Duodenal mucosa (tissue), 2 donors: Measurements from ENCODE around the gene RNF144A.

ENCODE experiments used
- H3K27ac ChIP-seq: one replicate; pipeline ENCODE4 v1.7.0; 2013; ENCODE audit warnings: low read depth, low read length
- H3K27me3 ChIP-seq, 2 donors: one replicate each; pipeline ENCODE4 v1.7.0; 2013; ENCODE audit warnings: low read length in 2 of 2, control low read depth in 1 of 2; ENCODE audit not compliant: insufficient read depth in 2 of 2, control insufficient read depth in 1 of 2
- H3K36me3 ChIP-seq, 2 donors: one replicate each; pipeline ENCODE4 v1.7.0; 2013; ENCODE audit warnings: low read length in 2 of 2, control low read depth in 1 of 2; ENCODE audit not compliant: insufficient read depth in 2 of 2, control insufficient read depth in 1 of 2
- H3K4me1 ChIP-seq, 2 donors: one replicate each; pipeline ENCODE4 v1.7.0; 2013; ENCODE audit warnings: low read length in 2 of 2, control low read depth in 1 of 2; ENCODE audit not compliant: insufficient read depth in 2 of 2, control insufficient read depth in 1 of 2
- H3K4me3 ChIP-seq, 2 donors: one replicate each; pipeline ENCODE4 v1.7.0; 2013; ENCODE audit warnings: low read length in 2 of 2, low read depth in 1 of 2
- H3K9ac ChIP-seq, 2 donors: one replicate each; pipeline ENCODE4 v1.7.0; 2013; ENCODE audit warnings: low read length in 2 of 2, low read depth in 1 of 2
- H3K9me3 ChIP-seq, 2 donors: one replicate each; pipeline ENCODE4 v1.7.0; 2013; ENCODE audit warnings: low read length in 2 of 2, control low read depth in 1 of 2; ENCODE audit not compliant: control insufficient read depth in 1 of 2

The RNF144A gene

DNA sequence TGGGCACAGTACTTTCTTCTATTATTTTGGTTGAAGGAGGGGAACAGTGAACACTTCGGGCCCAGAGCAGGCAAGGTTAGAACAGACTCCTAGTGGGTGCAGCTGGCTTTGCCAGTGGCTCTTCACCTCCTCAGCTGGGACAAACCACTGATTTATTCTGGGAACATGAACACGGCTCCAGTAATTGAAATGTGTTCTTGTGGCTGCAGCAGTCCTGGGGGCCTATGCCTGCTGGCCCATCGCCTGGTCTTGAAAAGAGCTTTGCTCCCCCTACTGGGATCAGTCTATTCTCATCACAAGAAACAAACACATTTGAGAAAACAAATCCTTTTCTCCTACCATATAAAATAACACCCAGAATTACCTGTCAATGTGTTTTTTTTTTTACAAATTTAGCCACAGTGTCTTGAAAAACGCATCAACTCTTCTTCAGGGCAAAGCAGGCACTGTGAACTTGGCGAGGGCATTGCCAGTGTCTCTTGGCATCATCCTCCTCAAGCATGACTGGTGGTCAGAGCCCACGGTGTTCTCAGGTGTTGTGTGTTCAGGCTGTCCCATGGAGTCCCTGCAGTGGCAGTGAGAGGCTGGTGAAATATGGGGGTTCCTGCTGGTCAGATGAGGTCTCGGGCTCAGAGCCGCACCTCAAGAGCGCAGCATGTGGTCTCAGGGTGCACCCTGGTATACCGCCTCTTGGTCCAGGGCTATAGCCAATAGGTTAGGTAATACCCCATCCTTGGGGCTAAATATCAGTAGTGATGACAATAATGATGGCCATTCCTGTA is 51.3 kb downstream of the RNF144A start:
- no peaks in the 10 kb centered on the region for H3K9me3 ChIP-seq
- H3K36me3 ChIP-seq: no peaks in the 10 kb centered on the region
- no peaks in the 10 kb centered on the region for H3K4me1 ChIP-seq
- no peak overlapping the region for H3K9ac ChIP-seq
- H3K27ac ChIP-seq: no peak overlapping the region
- no peaks in the 10 kb centered on the region for H3K27me3 ChIP-seq
- no peak overlapping the region for H3K4me3 ChIP-seq

DNA sequence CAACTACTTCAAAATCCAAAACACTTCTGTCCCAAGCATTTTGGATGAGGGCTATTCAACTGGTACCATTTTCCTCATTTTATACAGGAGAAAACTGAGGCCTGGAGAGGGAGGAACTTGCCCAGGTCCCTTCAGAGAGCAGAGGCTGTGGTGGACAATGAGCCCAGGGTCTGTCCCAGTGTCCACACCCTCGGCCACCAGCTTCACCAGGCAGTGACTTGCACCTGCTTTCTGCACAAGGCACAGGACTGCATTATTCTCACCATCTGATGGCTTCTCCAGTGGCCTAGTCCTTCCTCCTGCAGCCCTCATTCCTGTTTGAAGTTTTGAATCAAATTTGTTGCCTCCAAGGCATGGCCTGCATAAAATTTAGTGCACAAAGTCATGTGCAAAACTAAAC is 53.3 kb downstream of the RNF144A start:
- no peak overlapping the region for H3K4me3 ChIP-seq
- no peaks in the 10 kb centered on the region for H3K27me3 ChIP-seq
- H3K36me3 ChIP-seq: no peaks in the 10 kb centered on the region
- no peak overlapping the region for H3K9ac ChIP-seq
- no peaks in the 10 kb centered on the region for H3K9me3 ChIP-seq
- H3K4me1 ChIP-seq: no peaks in the 10 kb centered on the region
- no peak overlapping the region for H3K27ac ChIP-seq

DNA sequence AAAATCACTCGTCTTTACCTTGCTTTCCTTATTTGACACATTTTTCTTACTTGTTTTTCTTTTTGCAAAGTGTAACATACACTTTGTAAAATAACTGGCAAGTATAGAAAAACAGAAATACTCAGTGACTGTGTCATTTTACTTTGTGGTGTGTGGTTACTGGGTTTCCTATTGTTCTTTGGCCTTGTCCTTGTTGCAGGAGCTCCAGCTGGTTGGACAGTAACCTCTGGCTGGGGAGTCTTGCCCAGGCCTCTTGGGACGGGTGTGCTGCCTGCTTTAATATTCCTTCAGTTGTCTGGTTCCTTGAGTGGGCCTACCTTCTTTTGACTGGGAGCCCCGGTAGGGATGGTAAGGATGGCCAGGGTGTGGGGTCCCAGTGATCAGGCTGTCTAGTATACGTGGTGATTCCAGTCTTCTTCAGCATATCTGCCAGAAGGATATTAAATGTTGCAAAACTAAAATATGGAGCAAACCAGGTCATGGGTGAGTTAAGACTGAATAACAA is 53.8 kb downstream of the RNF144A start:
- H3K9ac ChIP-seq: no peak overlapping the region
- H3K27ac ChIP-seq: no peak overlapping the region
- no peaks in the 10 kb centered on the region for H3K9me3 ChIP-seq
- H3K27me3 ChIP-seq: no peaks in the 10 kb centered on the region
- H3K4me3 ChIP-seq: no peak overlapping the region
- no peaks in the 10 kb centered on the region for H3K36me3 ChIP-seq
- peaks cover 0 to 3% of the 10 kb centered on the region in 2 donors for H3K4me1 ChIP-seq

DNA sequence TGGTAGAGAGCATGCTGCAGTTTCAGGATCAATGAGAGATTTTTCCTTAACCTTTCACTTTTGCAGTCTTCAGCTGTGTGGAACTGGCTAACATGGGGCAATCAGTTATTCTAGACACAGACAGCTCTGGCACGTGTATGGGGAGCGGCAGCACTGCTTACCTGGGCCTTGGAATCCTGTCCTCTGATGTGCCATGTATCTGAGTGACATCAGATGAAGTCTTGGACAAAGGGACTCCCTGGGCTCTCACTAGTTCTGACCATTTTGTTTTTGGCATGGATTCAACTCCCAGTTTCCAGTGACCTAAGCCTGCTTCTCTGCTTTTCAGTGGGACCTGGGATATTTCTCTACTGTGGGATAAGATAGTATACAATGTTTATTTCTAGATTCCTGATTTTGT is 54.3 kb downstream of the RNF144A start:
- Histone ChIP-seq H3K9me3 (no peaks in the 10 kb centered on the region), H3K36me3 (no peaks in the 10 kb centered on the region), H3K27me3 (no peaks in the 10 kb centered on the region), H3K27ac (no peak overlapping the region), H3K9ac (no peak overlapping the region), H3K4me3 (no peak overlapping the region), H3K4me1 (peaks cover 0 to 4% of the 10 kb centered on the region in 2 donors)

DNA sequence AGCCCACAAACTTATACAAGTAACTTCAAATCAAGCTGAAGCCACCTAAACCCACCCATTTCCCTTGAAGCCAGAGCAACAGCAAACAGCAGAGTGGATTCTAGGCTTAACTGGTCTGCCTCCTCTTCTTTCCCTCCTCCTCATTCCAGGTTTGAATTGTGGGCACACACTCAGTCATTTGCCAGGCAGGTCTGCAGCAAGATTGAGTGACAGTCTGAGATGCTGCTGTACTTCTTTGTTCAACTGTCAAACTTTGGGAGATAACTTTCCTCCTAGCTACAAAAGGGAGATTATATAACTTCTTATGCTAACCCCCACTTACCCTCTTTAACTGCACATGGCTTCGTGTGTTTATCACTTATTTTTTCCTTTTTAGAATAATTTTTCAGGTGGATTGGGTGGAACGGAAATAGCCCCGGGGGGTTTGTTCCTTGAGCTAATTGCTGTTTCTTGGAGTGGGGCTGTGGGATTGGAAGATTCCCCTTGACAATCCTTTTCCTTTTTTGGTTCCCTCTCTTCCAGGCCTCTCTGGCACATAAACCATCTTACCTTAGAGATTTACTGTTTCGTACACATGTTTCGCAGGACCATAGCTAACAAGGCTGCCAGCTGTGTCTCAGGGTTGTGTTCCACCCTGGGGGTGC is 55.0 kb downstream of the RNF144A start:
- no peaks in the 10 kb centered on the region for H3K9me3 ChIP-seq
- H3K27me3 ChIP-seq: no peaks in the 10 kb centered on the region
- no peak overlapping the region for H3K9ac ChIP-seq
- peaks cover 4 to 7% of the 10 kb centered on the region in 2 donors for H3K4me1 ChIP-seq
- no peak overlapping the region for H3K4me3 ChIP-seq
- no peak overlapping the region for H3K27ac ChIP-seq
- no peaks in the 10 kb centered on the region for H3K36me3 ChIP-seq

DNA sequence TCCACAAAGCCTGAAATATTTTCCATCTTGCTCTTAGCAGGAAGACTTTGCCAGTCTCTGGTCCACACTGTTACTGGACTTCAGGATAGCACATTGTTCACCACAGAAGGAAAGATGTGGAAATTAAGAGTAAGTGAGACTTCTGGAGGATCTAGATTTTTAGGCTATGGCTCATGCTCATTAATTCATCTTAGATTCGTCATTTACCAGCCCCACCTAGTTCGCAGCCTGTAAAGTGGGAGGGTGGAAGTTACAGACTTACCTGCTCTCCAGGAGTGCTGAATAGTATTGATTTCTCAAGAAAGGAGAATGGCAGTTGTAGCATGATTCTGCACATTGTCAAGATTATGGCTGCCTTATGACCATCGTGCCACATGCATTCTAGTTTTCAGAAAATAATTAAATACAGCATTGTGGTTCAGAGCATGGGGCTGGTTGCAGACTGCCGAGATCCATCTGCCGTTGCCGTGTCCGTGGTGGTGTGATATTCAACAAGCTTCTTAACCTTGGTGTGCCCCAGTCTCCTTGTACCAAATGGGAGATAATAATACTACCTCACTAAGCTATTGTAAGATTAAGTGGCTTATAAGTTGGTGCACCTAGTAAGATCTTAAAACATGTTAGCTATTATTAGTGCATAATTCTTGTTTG is 56.8 kb downstream of the RNF144A start:
- peaks cover 8 to 16% of the 10 kb centered on the region in 2 donors for H3K4me1 ChIP-seq
- H3K9ac ChIP-seq: no peak overlapping the region
- H3K9me3 ChIP-seq: no peaks in the 10 kb centered on the region
- no peak overlapping the region for H3K4me3 ChIP-seq
- H3K27ac ChIP-seq: no peak overlapping the region
- H3K36me3 ChIP-seq: no peaks in the 10 kb centered on the region
- H3K27me3 ChIP-seq: no peaks in the 10 kb centered on the region

DNA sequence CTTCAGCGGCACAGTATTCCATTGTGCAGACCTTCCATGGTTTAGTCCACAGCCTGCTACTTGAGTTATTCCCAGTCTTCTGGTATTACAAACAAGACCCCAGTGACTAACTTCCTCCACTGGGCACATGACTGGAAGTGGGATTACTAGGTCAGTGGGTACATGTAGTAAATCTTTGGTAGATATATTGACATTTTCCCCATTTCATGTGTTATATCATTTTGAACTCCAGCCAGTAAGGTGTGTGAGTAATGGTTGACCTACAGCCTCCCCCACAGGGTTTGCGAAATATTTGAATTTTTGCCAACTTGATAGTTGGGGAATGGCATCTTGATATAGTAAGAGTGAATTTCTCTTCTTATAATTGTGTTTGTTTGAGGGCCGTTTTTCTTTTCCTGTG is 58.8 kb downstream of the RNF144A start:
- Histone ChIP-seq H3K4me3 (no peak overlapping the region), H3K4me1 (peaks cover 8 to 16% of the 10 kb centered on the region in 2 donors), H3K9me3 (peaks cover 0 to 3% of the 10 kb centered on the region in 2 donors), H3K27ac (no peak overlapping the region), H3K9ac (no peak overlapping the region), H3K36me3 (no peaks in the 10 kb centered on the region), H3K27me3 (no peaks in the 10 kb centered on the region)

DNA sequence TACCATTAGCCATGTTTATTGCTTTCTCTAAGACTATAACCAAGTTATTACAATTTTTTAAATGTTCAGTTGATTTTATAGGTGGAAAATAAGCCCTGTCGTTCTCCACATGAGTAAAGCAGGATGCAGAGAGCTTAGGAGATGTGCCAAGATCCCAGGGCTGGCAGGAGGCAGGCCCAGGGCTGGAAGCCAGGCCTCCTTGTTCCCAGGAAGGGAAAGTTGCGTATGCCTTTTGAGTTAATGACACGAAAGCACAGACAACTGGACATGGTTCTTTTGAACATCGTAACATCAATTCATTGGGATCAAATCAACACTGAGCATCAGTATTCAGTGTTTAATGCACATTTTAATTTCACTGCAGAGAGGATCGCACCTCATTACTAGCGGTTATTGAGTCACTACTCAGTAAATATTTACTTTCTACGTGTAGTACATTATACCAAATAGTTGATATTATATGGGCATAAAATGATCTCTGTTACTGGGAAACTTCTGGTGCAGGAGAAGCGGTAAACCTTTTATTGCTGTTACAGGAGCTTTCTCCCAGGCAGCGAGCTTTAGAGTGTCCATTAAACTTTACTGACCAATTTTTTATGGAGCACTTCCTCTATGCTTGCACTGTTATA is 60.0 kb downstream of the RNF144A start:
- Histone ChIP-seq H3K27ac (no peak overlapping the region), H3K9ac (no peak overlapping the region), H3K4me3 (peak overlapping the region in 1 of 2 donors; percentile 2), H3K36me3 (no peaks in the 10 kb centered on the region), H3K27me3 (no peaks in the 10 kb centered on the region), H3K4me1 (peaks cover 8 to 16% of the 10 kb centered on the region in 2 donors), H3K9me3 (peaks cover 0 to 3% of the 10 kb centered on the region in 2 donors)

DNA sequence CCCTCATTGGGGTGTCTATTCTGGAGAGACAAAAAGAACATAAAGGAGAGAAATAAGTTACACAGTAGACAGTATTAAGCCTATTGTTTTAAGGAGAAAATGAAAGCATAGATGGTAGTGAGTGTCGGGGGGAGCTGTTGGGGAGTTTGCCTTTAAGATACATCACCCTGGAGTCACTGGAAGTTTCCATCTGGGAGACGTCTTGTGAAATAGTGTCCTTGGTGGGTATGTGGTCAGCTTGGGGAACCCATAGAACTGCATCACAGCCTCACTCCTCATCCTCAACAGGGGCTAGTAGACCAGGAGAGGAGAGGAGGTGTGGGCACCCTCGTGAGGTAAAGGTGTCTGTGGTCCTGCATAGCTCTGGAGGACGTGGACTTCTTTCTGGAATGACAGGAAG is 60.6 kb downstream of the RNF144A start:
- no peak overlapping the region for H3K27ac ChIP-seq
- peaks cover 0 to 3% of the 10 kb centered on the region in 2 donors for H3K9me3 ChIP-seq
- H3K9ac ChIP-seq: no peak overlapping the region
- no peaks in the 10 kb centered on the region for H3K27me3 ChIP-seq
- peaks cover 8 to 16% of the 10 kb centered on the region in 2 donors for H3K4me1 ChIP-seq
- no peaks in the 10 kb centered on the region for H3K36me3 ChIP-seq
- H3K4me3 ChIP-seq: peak overlapping the region in 1 of 2 donors; percentile 2

DNA sequence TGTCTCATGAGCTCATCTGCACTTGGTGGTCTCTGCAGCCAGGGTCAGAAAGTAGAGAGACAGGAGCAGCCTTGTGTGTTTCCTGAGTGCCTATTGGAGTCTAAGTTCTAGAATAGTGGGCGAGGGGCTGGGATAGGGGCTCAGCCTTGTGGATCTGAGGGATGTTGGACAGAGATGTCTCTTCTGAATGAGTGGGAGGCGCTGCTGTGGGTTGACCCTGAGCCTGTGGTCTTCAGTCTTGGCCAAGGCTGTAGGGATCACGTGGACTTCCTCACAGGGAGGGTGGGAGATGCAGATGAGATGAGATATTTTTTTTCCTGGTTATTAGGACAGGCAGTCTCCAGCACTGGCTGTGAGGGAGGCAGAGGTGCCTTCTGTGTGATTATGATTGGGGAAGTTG is 61.8 kb downstream of the RNF144A start:
- H3K27me3 ChIP-seq: no peaks in the 10 kb centered on the region
- H3K9me3 ChIP-seq: peaks cover 0 to 3% of the 10 kb centered on the region in 2 donors
- H3K9ac ChIP-seq: no peak overlapping the region
- peaks cover 8 to 16% of the 10 kb centered on the region in 2 donors for H3K4me1 ChIP-seq
- no peak overlapping the region for H3K27ac ChIP-seq
- H3K4me3 ChIP-seq: no peak overlapping the region
- no peaks in the 10 kb centered on the region for H3K36me3 ChIP-seq
